ENCODE results near the gene GLIS1.

GLIS1 gene

GRCh38 chr1:53584777-53585107, 154.2 kb downstream of the GLIS1 start:
- no peaks in the 10 kb centered on the region for H3K9me3 ChIP-seq (ENCODE audit: insufficient read depth, low read depth, low read length)
- no peaks in the 10 kb centered on the region for H3F3A ChIP-seq (ENCODE audit: low read depth)
- H3K36me3 ChIP-seq (ENCODE audit: insufficient read depth, low read length) = no peaks in the 10 kb centered on the region
- H3K9me2 ChIP-seq (replicated peaks; ENCODE audit: low read depth, low read length) = no peaks in the 10 kb centered on the region
- peak overlapping the region; percentile 34 for H3K4me3 ChIP-seq (ENCODE audit: low read length, poor library complexity, severe bottlenecking)
- H3K27me3 ChIP-seq (ENCODE audit: insufficient read depth, low read length, poor library complexity, severe bottlenecking) = no peaks in the 10 kb centered on the region
- TF ChIP-seq EZH2phosphoT487 (IDR thresholded peaks at IDR 0.05; ENCODE audit: borderline replicate concordance) (no peak), CTCF (conservative IDR thresholded peaks at IDR 0.05; ENCODE audit: low read length) (no peak)
- no peak overlapping the region for H2AFZ ChIP-seq (ENCODE audit: low read length)
- peak overlapping the region; percentile 53 for H3K9ac ChIP-seq (ENCODE audit: low read depth, low read length, poor library complexity, severe bottlenecking)
- H3K79me2 ChIP-seq (ENCODE audit: insufficient read depth, low read length) = no peaks in the 10 kb centered on the region
- peaks cover 66% of the 10 kb centered on the region for H3K4me1 ChIP-seq (ENCODE audit: insufficient read depth, low read length, poor library complexity, severe bottlenecking)
- peak overlapping the region; percentile 62 for H3K4me2 ChIP-seq (ENCODE audit: low read depth, low read length, poor library complexity, severe bottlenecking)
- H4K20me1 ChIP-seq (ENCODE audit: insufficient read depth, low read length, poor library complexity, severe bottlenecking) = no peaks in the 10 kb centered on the region

GRCh38 chr1:53583868-53584776, 154.8 kb downstream of the GLIS1 start:
- Histone ChIP-seq H3K9me3 (ENCODE audit: insufficient read depth, low read depth, low read length) (no peaks in the 10 kb centered on the region), H2AFZ (ENCODE audit: low read length) (no peak overlapping the region), H4K20me1 (ENCODE audit: insufficient read depth, low read length, poor library complexity, severe bottlenecking) (no peaks in the 10 kb centered on the region), H3K36me3 (ENCODE audit: insufficient read depth, low read length) (no peaks in the 10 kb centered on the region), H3K9ac (ENCODE audit: low read depth, low read length, poor library complexity, severe bottlenecking) (peak overlapping the region; percentile 53), H3K79me2 (ENCODE audit: insufficient read depth, low read length) (no peaks in the 10 kb centered on the region), H3K27me3 (ENCODE audit: insufficient read depth, low read length, poor library complexity, severe bottlenecking) (no peaks in the 10 kb centered on the region), H3K4me2 (ENCODE audit: low read depth, low read length, poor library complexity, severe bottlenecking) (peak overlapping the region; percentile 62), H3K4me3 (ENCODE audit: low read length, poor library complexity, severe bottlenecking) (peak overlapping the region; percentile 34), H3K4me1 (ENCODE audit: insufficient read depth, low read length, poor library complexity, severe bottlenecking) (peaks cover 66% of the 10 kb centered on the region), H3F3A (ENCODE audit: low read depth) (no peaks in the 10 kb centered on the region), H3K9me2 (replicated peaks; ENCODE audit: low read depth, low read length) (no peaks in the 10 kb centered on the region)
- TF ChIP-seq CTCF (conservative IDR thresholded peaks at IDR 0.05; ENCODE audit: low read length) = no peak

- H3K27me3 ChIP-seq (ENCODE audit: insufficient read depth, low read length, poor library complexity, severe bottlenecking) = no peaks in the 10 kb centered on the region
- H3K4me3 ChIP-seq (ENCODE audit: low read length, poor library complexity, severe bottlenecking) = no peak overlapping the region
- no peaks in the 10 kb centered on the region for H3F3A ChIP-seq (ENCODE audit: low read depth)
- no peaks in the 10 kb centered on the region for H3K36me3 ChIP-seq (ENCODE audit: insufficient read depth, low read length)
- H3K4me2 ChIP-seq (ENCODE audit: low read depth, low read length, poor library complexity, severe bottlenecking) = peak overlapping the region; percentile 8
- H2AFZ ChIP-seq (ENCODE audit: low read length) = no peak overlapping the region
- H3K4me1 ChIP-seq (ENCODE audit: insufficient read depth, low read length, poor library complexity, severe bottlenecking) = peaks cover 66% of the 10 kb centered on the region
- TF ChIP-seq CTCF (conservative IDR thresholded peaks at IDR 0.05; ENCODE audit: low read length) = no peak
- no peak for TF ChIP-seq EZH2phosphoT487 (IDR thresholded peaks at IDR 0.05; ENCODE audit: borderline replicate concordance)
- H3K9me3 ChIP-seq (ENCODE audit: insufficient read depth, low read depth, low read length) = no peaks in the 10 kb centered on the region
- no peaks in the 10 kb centered on the region for H4K20me1 ChIP-seq (ENCODE audit: insufficient read depth, low read length, poor library complexity, severe bottlenecking)
- H3K9me2 ChIP-seq (replicated peaks; ENCODE audit: low read depth, low read length) = no peaks in the 10 kb centered on the region
- no peaks in the 10 kb centered on the region for H3K79me2 ChIP-seq (ENCODE audit: insufficient read depth, low read length)
- H3K9ac ChIP-seq (ENCODE audit: low read depth, low read length, poor library complexity, severe bottlenecking) = no peak overlapping the region
Observed at GRCh38 chr1:53583021-53583867, 155.7 kb downstream of the GLIS1 start.
